HG03457 (cell line): ENCODE data around the gene PDE3B.
"Not testable (repeated sequence)": the region's sequence is repeated elsewhere in the genome, so short reads cannot be mapped to it uniquely, and the experiment has no call there.

ENCODE experiments used
- ATAC-seq: cut with Tn5 transposase; IDR thresholded peaks from one replicate; pipeline ENCODE4 v1.9.1; 2021; ENCODE audit warnings: moderate number of reproducible peaks; ENCODE audit not compliant: unreplicated experiment

PDE3B gene

DNA sequence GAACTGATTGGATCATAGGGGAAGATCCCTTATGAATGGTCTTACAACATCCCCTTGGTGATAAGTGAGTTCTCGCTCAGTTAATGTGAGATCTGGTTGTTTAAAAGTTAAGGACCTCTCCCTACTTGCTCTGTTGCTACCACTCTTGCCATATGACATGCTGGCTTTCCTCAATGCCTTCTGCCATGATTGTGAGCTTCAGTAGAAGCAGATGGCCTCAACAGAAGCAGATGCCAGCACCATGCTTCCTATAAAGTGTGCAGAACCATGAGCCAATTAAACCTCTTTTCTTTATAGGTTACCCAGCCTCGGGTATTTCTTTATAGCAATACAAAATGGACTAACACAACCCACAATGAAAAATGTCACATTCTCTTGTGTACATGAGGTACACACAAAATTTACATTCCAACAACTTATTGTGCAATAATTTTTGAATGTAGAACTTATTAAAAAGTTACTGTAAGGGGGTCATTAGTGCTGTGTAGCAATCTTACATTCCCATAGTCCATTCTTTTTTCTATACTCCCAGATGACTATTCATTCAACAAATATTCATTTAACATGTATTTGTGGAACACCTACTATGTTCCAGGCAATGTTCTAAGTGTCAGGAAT lies 238.1 kb downstream of the PDE3B start:
- ATAC-seq: no peak

DNA sequence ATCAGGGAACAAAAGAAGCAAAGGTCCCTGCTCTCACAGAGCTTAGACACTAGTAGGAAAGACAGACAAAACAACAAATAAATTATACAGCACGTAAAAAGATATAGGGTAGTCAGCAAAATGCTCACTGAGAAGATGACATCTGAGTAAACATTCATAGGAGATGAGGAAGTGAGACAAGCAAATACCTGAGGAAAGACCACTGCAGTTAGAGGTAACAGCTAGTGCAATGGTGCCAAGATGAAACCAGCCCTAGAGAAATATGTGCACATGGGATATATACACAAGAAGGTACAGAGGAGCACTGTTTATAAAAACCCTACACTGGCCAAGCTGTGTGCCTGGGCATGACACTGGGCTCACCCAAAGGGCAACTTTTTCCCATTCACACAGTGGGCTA lies 238.6 kb downstream of the PDE3B start:
- no peak for ATAC-seq

DNA sequence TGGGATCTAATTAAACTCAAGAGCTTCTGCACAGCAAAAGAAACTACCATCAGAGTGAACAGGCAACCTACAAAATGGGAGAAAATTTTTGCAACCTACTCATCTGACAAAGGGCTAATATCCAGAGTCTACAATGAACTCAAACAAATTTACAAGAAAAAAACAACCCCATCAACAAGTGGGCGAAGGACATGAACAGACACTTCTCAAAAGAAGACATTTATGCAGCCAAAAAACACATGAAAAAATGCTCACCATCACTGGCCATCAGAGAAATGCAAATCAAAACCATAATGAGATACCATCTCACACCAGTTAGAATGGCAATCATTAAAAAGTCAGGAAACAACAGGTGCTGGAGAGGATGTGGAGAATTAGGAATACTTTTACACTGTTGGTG lies 240.1 kb downstream of the PDE3B start:
- not testable (repeated sequence) for ATAC-seq

DNA sequence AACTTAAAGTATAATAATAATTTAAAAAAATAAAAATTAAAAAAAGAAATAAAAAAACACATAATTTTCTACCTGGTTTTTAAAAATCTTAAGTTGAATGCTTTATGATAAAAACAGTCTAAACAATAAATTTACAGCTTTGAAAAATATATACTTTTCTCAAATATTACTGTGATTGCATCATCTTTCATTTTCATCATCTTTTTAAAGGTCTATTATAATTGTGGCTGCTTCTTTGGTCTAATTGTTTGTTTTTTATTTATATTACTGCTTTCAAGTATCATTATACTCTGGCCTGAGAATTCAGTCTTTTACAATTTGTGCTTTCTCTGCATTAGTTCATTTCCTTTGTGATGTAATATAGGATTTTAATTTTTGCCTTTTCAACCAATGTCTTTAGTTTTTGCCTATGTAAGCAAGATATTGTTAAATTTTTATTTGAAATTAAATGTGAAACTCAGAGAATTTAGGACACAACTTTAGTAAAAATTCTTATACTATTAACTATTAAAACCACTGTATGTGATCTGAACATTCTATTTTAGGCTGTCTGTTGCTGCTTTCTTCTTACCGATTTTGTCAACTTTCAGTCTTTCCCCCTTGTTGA lies 241.2 kb downstream of the PDE3B start:
- no peak for ATAC-seq

- ATAC-seq: no peak
Measured at GRCh38 chr11:14886513-14886912, 242.9 kb downstream of the PDE3B start.

- ATAC-seq: peak; percentile 41
Measured at GRCh38 chr11:14891143-14892035, 247.8 kb downstream of the PDE3B start.

GRCh38 chr11:14892036-14892556 lies 248.5 kb downstream of the PDE3B start, which contains the start of gene CYP2R1:
TSS of gene CYP2R1 (minus strand) at chr11:14892231. CDS start at chr11:14892205, 26 bp downstream.
- peak; percentile 95 for ATAC-seq

DNA sequence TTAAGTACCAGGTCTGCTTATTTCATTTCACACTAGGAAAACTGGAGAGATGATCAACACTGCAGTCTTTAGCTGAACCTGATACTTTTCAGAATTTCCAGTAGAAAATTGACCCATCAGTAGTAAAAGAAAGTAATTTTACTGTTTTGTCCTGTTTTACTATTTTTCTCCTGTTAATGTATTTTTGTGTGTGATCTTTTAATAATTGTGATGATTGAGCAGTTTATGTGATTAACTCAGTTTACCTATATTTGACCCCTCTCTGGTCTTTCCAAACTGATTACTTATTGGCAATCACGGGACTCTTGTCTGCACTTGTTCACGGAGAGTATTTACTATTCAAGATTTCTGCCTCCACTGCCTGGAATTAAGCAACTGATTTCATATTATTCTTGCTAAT lies 249.0 kb downstream of the PDE3B start:
- no peak for ATAC-seq

GRCh38 chr11:14894657-14895598 lies 251.3 kb downstream of the PDE3B start:
- ATAC-seq: no peak

DNA sequence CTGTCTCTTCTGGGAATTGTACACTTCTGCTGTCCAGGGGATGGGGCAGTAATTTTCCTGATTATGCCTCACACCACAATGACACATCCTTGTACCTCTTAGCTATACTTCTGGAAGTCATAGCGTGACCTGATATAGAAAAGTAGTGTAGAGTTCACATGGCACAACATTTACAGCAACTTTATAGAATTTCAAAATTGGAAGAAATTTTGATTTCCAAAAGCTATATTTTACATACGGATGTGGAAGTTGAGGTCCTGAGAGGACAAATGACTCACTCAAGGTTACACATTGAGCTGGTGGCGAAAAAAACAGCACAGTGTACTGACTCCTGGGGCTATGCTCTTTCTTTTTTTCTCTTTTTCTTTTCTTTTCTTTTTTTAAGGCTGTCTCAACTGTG lies 254.8 kb downstream of the PDE3B start:
- no peak for ATAC-seq

DNA sequence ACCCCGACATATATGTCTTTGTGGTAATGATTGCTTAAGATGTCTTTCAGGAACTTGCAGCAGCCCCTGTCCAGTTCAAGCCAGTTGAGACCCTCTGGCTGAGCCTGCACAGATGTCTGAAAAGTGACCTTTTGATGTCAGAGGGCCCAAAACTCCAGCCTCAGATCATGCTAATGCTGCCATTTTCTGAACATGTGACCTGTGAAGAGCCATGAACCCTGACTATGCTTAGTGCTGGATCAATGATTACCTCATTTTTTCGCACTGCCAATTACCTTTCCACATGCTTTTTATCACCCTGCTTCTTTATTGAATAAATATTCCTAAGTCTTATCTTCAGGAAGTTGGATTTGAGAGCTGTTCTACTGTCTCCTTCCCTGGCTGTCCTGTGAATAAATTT lies 255.3 kb downstream of the PDE3B start:
- no peak for ATAC-seq

DNA sequence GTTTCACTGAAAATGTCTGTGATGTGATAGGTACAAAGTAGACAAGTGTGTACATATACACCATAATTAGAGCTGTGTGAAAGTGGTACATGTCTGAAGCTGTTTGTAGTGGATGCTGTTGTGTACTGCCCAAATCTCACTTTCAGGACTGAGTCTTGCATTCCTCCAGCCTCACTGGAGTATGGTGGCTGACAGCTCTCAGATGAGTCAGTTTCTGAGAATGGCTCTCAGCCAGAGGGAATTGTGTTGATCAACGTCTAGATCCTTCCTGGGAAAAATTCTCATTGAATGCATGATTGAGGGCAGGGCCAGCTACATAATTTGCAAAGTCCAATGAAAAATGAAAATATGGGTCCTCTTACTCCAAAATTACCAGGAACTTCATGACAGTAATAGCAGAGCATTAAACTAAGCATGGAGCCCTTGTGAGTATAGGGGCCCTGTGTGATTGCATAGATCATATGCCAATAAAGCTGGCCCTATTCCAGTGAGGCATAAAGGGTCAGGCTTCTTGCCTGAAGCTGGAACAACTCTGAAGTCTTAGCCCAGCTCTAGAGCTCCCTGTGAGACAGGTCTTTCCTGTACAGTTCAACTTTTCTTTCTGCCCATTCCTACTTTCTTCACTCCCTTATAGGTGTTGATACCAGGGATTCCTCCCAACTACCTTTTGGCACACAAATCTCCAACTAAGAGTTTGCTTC lies 259.2 kb downstream of the PDE3B start:
- no peak for ATAC-seq

DNA sequence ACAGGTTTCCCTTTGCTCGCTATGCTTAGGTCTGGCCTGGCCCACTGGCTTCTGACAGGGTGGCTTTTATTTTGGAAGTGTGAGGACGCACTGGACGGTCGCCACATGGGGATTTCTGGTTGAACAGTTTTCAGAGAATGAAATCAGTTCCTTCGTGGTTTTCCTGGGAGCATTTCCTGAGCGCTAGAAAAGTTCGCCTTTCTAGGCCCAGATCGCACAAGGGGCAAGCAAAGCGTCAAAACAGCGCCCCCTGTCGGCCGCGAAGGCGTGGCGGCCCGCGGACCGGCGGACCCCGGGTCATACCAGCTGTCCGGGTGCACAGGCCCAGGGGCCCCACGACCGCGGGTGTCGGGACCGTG lies 261.1 kb downstream of the PDE3B start:
- peak; percentile 34 for ATAC-seq

GRCh38 chr11:14905104-14906033 lies 261.8 kb downstream of the PDE3B start:
- ATAC-seq: peak; percentile 58

- no peak for ATAC-seq
Measured at GRCh38 chr11:14906578-14906977, 263.0 kb downstream of the PDE3B start.

GRCh38 chr11:14906993-14907392 lies 263.4 kb downstream of the PDE3B start:
- no peak for ATAC-seq

GRCh38 chr11:14907411-14908213 lies 264.0 kb downstream of the PDE3B start:
- peak; percentile 40 for ATAC-seq
